WTC11 (cell line): ENCODE results near the gene PLA2G5. TPM values are rescaled to one million over a fixed set of nuclear protein-coding genes. Genes with fewer than 3 reads are reported as not detected.

Experiments used
- ATAC-seq: fragments of 200-7000 bp; cut with Tn5 transposase; 2 replicates; pipeline ENCODE4 v1.10.0; 2021; ENCODE audit warnings: mild to moderate bottlenecking, moderate library complexity
- CTCF ChIA-PET: fragments of 300-600 bp; sonication (Branson Sonifier 250); formaldehyde crosslinking; loops from one replicate; lab custom pipeline; 2021; ENCODE audit warnings: antibody characterized with exemption; lab: Charles Lee
- POLR2A ChIA-PET: fragments of 350-600 bp; sonication (Branson Sonifier 250); formaldehyde crosslinking; loops from one replicate; lab custom pipeline; 2021; ENCODE audit warnings: antibody characterized with exemption; lab: Charles Lee
- DNase-seq: peaks from one replicate; pipeline ENCODE4 v3.0.0; 2021; ENCODE audit warnings: low spot score
- H3K27ac Mint-ChIP-seq: 2 replicates; pipeline ENCODE4 v1.8.0; 2021; ENCODE audit warnings: mixed read lengths
- H3K27me3 Mint-ChIP-seq: 2 replicates; pipeline ENCODE4 v1.8.0; 2021; ENCODE audit warnings: low read depth, mild to moderate bottlenecking, moderate library complexity, mixed read lengths
- H3K36me3 Mint-ChIP-seq: 2 replicates; pipeline ENCODE4 v1.8.0; 2021; ENCODE audit warnings: mixed read lengths
- H3K4me1 Mint-ChIP-seq: 2 replicates; pipeline ENCODE4 v1.8.0; 2022; ENCODE audit warnings: mixed read lengths
- H3K4me3 Mint-ChIP-seq: 2 replicates; pipeline ENCODE4 v1.8.0; 2021; ENCODE audit warnings: mild to moderate bottlenecking, moderate library complexity, mixed read lengths
- H3K9me3 Mint-ChIP-seq: 2 replicates; pipeline ENCODE4 v1.8.0; 2021; ENCODE audit warnings: mixed read lengths
- AFF4 ChIP-seq: sonication (generic); formaldehyde crosslinking; IDR thresholded peaks from 2 replicates; pipeline ENCODE4 v1.8.1; 2023; ENCODE audit warnings: mild to moderate bottlenecking, missing genetic modification reagents, borderline replicate concordance
- ATF1 ChIP-seq: sonication (generic); formaldehyde crosslinking; IDR thresholded peaks from 2 replicates; pipeline ENCODE4 v1.8.1; 2023; ENCODE audit warnings: mild to moderate bottlenecking, moderate library complexity, missing genetic modification reagents
- ATF6 ChIP-seq: sonication (generic); formaldehyde crosslinking; IDR thresholded peaks from 2 replicates; pipeline ENCODE4 v1.8.1; 2023; ENCODE audit warnings: mild to moderate bottlenecking, missing genetic modification reagents
- E2F4 ChIP-seq: sonication (generic); formaldehyde crosslinking; IDR thresholded peaks from 2 replicates; pipeline ENCODE4 v1.8.1; 2022; ENCODE audit warnings: low read depth, mild to moderate bottlenecking, moderate library complexity, missing genetic modification reagents, borderline replicate concordance
- E2F5 ChIP-seq: sonication (generic); formaldehyde crosslinking; IDR thresholded peaks from 2 replicates; pipeline ENCODE4 v1.8.1; 2022; ENCODE audit warnings: mild to moderate bottlenecking, moderate library complexity, missing genetic modification reagents
- EMX1 ChIP-seq: fragments of 250-450 bp; sonication (Bioruptor Pico); IDR thresholded peaks from 2 replicates; pipeline ENCODE4 v1.8.0; 2021; ENCODE audit warnings: mild to moderate bottlenecking
- ERG ChIP-seq: fragments of 250-450 bp; sonication (Bioruptor Pico); IDR thresholded peaks from 2 replicates; pipeline ENCODE4 v1.8.0; 2021; ENCODE audit warnings: mild to moderate bottlenecking
- FOXP4 ChIP-seq: sonication (generic); formaldehyde crosslinking; IDR thresholded peaks from 2 replicates; pipeline ENCODE4 v1.8.0; 2022; ENCODE audit warnings: mild to moderate bottlenecking, missing genetic modification reagents
- GABPB1 ChIP-seq: sonication (generic); formaldehyde crosslinking; IDR thresholded peaks from 2 replicates; pipeline ENCODE4 v1.8.1; 2023; ENCODE audit warnings: mild to moderate bottlenecking, missing genetic modification reagents
- GRHL2 ChIP-seq: fragments of 250-450 bp; sonication (Bioruptor Pico); IDR thresholded peaks from 2 replicates; pipeline ENCODE4 v1.8.0; 2022; ENCODE audit warnings: mild to moderate bottlenecking, moderate library complexity; ENCODE audit not compliant: insufficient replicate concordance, severe bottlenecking
- IRF2 ChIP-seq: sonication (generic); formaldehyde crosslinking; IDR thresholded peaks from 2 replicates; pipeline ENCODE4 v1.8.0; 2022; ENCODE audit warnings: low read depth, missing genetic modification reagents, borderline replicate concordance
- PREB ChIP-seq: sonication (generic); formaldehyde crosslinking; IDR thresholded peaks from 2 replicates; pipeline ENCODE4 v1.8.1; 2022; ENCODE audit warnings: mild to moderate bottlenecking, missing genetic modification reagents, moderate library complexity, borderline replicate concordance
- RELA ChIP-seq: sonication (generic); formaldehyde crosslinking; IDR thresholded peaks from 2 replicates; pipeline ENCODE4 v1.8.1; 2022; ENCODE audit warnings: missing genetic modification reagents, mild to moderate bottlenecking, borderline replicate concordance
- SMAD3 ChIP-seq: sonication (generic); formaldehyde crosslinking; IDR thresholded peaks from 2 replicates; pipeline ENCODE4 v1.8.0; 2022; ENCODE audit warnings: missing genetic modification reagents, mild to moderate bottlenecking, borderline replicate concordance
- ZBTB43 ChIP-seq: sonication (generic); formaldehyde crosslinking; IDR thresholded peaks from 2 replicates; pipeline ENCODE4 v1.8.1; 2023; ENCODE audit warnings: mild to moderate bottlenecking, missing genetic modification reagents
- ZNF138 ChIP-seq: sonication (generic); formaldehyde crosslinking; conservative IDR thresholded peaks from 2 replicates; pipeline ENCODE4 v1.8.1; 2022; ENCODE audit warnings: mild to moderate bottlenecking, moderate library complexity, missing genetic modification reagents
- ZNF532 ChIP-seq: fragments of 250-450 bp; sonication (Bioruptor Pico); IDR thresholded peaks from 2 replicates; pipeline ENCODE4 v1.9.0; 2021; ENCODE audit warnings: mild to moderate bottlenecking, borderline replicate concordance
- total RNA-seq: library from RNA; stranded (reverse); gene quantifications from 3 replicates; pipeline ENCODE4 v1.2.3, GENCODE V29; 2021

The PLA2G5 gene
- total RNA-seq, 1 experiment from 2014 or later = not detected

- Mint-ChIP-seq H3K36me3 (no peaks in the 10 kb centered on the region), H3K9me3 (peaks cover 10% of the 10 kb centered on the region; the same call in 1 of the 2 replicates), H3K27me3 (peaks cover 7% of the 10 kb centered on the region; the same call in 1 of the 2 replicates), H3K27ac (no peak overlapping the region), H3K4me3 (no peak overlapping the region), H3K4me1 (peaks cover 30% of the 10 kb centered on the region)
- ChIA-PET CTCF (no interaction called here), POLR2A (no interaction called here)
- ATAC-seq = no peak
- DNase-seq = no peak
- no peak for TF ChIP-seq ATF6 (CRISPR knock-in tag)
- TF ChIP-seq GRHL2 (CRISPR knock-in tag) = no peak
- TF ChIP-seq FOXP4 = no peak
- no peak for TF ChIP-seq GABPB1 (CRISPR knock-in tag)
- TF ChIP-seq PREB (CRISPR knock-in tag) = no peak
- no peak for TF ChIP-seq ATF1
- TF ChIP-seq E2F4 (CRISPR knock-in tag) = no peak
- TF ChIP-seq ZNF532 (CRISPR knock-in tag) = no peak
- TF ChIP-seq E2F5 (CRISPR knock-in tag) = no peak
- TF ChIP-seq AFF4 (CRISPR knock-in tag) = no peak
- TF ChIP-seq IRF2 (CRISPR knock-in tag) = no peak
- no peak for TF ChIP-seq ERG (CRISPR knock-in tag)
- no peak for TF ChIP-seq EMX1
- no peak for TF ChIP-seq SMAD3 (CRISPR knock-in tag)
- no peak for TF ChIP-seq RELA
- TF ChIP-seq ZNF138 (CRISPR knock-in tag) = no peak
- TF ChIP-seq ZBTB43 (CRISPR knock-in tag) = no peak
Observed at GRCh38 chr1:20076710-20077461, 6.9 kb downstream of the PLA2G5 start.
